HK-2 (cell line): ENCODE results near the gene ATG3.
"Not testable (repeated sequence)": the region's sequence is repeated elsewhere in the genome, so short reads cannot be mapped to it uniquely, and the experiment has no call there.

Source experiments
- DNase-seq: peaks from one replicate; pipeline ENCODE4 v3.0.0-alpha.2; 2018; ENCODE audit not compliant: unreplicated experiment

ATG3 gene

GRCh38 chr3:112560721-112561483 lies 860 bp downstream of the ATG3 start:
- peak; percentile 76 for DNase-seq

- no peak for DNase-seq
These were observed 1.5 kb downstream of the ATG3 start for GRCh38 chr3:112560307-112560706.

GRCh38 chr3:112557976-112558375 lies 3.8 kb downstream of the ATG3 start:
- DNase-seq: no peak

GRCh38 chr3:112555535-112556170 lies 6.1 kb downstream of the ATG3 start:
- DNase-seq: no peak

- DNase-seq: no peak
These were observed 10.9 kb downstream of the ATG3 start for GRCh38 chr3:112550859-112551258.

GRCh38 chr3:112546216-112546759 lies 15.5 kb downstream of the ATG3 start:
- DNase-seq: no peak

GRCh38 chr3:112539825-112540650 lies 21.7 kb downstream of the ATG3 start:
- DNase-seq: no peak

- no peak for DNase-seq
These were observed 30.4 kb downstream of the ATG3 start for GRCh38 chr3:112531358-112531781.

GRCh38 chr3:112530573-112530972 lies 31.2 kb downstream of the ATG3 start:
- no peak for DNase-seq

- DNase-seq: not testable (repeated sequence)
These were observed 37.6 kb downstream of the ATG3 start for GRCh38 chr3:112524127-112524526.

GRCh38 chr3:112519424-112520001 lies 42.2 kb downstream of the ATG3 start:
- DNase-seq: no peak

GRCh38 chr3:112518970-112519369 lies 42.8 kb downstream of the ATG3 start:
- not testable (repeated sequence) for DNase-seq

- no peak for DNase-seq
These were observed 47.1 kb downstream of the ATG3 start for GRCh38 chr3:112514527-112515128.

GRCh38 chr3:112512320-112512719 lies 49.4 kb downstream of the ATG3 start:
- DNase-seq: no peak

- DNase-seq: no peak
These were observed 52.9 kb downstream of the ATG3 start for GRCh38 chr3:112508860-112509259.

- DNase-seq: no peak
These were observed 53.5 kb downstream of the ATG3 start for GRCh38 chr3:112508261-112508660.

GRCh38 chr3:112505907-112506306 lies 55.9 kb downstream of the ATG3 start:
- DNase-seq: no peak

GRCh38 chr3:112504123-112504522 lies 57.6 kb downstream of the ATG3 start:
- DNase-seq: no peak

GRCh38 chr3:112503304-112503972 lies 58.3 kb downstream of the ATG3 start:
- DNase-seq: no peak

GRCh38 chr3:112500621-112501020 lies 61.1 kb downstream of the ATG3 start:
- DNase-seq: no peak
